Measurements from ENCODE around the gene TBC1D9B.
"Not testable (repeated sequence)": the region's sequence is repeated elsewhere in the genome, so short reads cannot be mapped to it uniquely, and the experiment has no call there.

The TBC1D9B gene

GRCh38 chr5:179885491-179886090 is 22.1 kb downstream of the TBC1D9B start:
- DNase-seq (ENCODE audit: low read depth) = no peak

- DNase-seq (ENCODE audit: low read depth) = no peak
These were observed 24.5 kb downstream of the TBC1D9B start for GRCh38 chr5:179883163-179883562.

GRCh38 chr5:179882338-179882737 is 25.4 kb downstream of the TBC1D9B start:
- DNase-seq (ENCODE audit: low read depth) = no peak

DNA sequence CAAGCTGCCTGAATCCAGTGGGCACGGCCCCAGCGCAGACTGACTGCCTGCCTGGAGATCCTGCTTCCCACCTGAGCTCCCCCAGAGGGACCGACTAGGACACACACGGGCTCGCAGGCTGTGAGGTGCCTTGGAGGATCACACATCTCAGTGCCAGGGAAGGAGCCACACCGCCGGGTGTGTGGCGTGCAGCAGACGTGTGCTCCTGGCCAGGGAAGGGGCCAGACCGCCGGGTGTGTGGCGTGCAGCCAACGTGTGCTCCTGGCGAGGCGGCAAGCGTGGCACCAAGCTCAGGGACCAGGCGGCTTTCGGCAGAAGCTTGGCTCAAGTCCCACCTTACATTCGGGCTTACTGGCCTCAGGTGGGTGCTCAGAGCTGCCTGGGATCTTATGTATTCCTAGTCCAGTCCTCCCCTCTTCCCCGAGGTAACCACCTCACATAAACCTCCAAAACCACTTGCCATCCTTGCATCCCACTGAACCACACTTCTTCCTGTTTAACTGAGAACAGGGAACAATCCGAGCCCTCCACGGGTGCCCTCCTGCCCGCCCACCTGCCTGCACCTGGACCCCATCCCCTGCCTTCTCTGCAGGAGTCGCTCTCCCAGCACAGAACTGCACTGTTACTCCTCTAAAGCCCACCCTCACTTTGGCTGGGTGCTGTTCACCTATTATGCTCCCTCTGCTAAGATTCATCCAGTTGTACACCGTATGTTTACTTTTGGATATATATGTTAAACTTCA is 26.7 kb downstream of the TBC1D9B start:
- no peak for DNase-seq (ENCODE audit: low read depth)

DNA sequence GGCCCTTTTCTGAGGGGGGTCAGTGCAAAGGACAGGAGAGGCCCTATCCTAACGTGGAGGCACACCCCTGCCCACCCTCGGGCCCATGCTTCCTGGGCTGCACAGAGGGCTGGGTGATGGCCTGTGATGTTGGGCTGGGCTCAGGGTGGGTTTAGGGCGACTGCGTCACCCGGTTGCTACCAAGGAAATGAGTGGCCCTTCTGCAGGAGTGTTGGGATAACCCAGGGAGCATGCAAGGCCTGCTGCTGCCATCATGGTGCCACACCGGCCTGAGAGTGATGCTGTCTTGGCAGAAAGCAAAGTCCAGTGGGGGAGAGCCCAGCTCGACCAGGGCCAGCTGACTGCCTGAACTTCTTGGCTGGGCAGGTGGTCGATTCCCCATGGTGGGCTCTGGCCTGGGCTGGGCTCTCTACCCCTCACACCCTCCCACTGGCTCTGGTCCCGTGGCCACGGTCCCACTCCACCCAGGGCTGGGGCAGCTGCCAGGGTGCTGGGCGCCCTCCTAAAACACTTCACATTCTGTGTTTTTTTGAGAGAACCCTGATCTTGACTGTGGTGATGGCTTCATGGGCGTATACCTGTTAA is 27.5 kb downstream of the TBC1D9B start:
- DNase-seq (ENCODE audit: low read depth) = no peak

GRCh38 chr5:179879690-179880010 is 28.0 kb downstream of the TBC1D9B start:
- no peak for DNase-seq (ENCODE audit: low read depth)

DNA sequence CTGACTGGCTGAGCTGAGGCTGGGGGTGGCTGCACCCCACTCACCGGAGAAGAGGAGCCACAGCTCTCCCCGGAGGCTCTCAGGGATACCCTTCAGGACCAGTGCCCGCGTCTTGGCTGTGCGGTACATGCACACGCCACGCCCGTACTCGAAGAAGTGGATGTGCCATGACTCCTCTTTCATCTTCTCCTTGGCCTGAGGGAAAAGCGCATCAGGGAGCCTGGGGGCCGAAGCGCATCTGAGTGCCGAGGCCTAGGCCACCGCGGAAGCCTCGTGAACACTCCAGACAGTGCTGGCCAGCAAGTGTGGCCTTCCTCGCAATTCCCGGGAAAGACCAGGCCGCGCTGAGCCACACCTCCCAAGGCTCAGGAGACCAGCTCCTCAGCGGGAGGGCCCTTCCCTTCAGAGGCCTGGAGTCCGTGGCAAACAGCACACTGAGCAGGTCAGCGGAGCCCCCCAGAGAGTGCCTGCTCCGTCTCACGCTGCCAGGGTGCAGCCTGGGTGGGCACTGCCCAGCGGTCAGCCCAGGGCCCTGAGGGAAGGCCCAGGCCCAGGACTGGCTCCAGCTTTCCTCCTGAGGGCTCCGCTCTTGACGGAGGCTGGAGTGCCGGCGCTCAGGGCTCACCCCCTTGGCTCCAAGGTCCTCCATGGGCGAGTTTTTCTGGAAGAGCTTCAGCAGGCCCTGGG is 28.6 kb downstream of the TBC1D9B start:
- DNase-seq (ENCODE audit: low read depth) = no peak

GRCh38 chr5:179878222-179879002 is 29.3 kb downstream of the TBC1D9B start:
- DNase-seq (ENCODE audit: low read depth) = no peak

- no peak for DNase-seq (ENCODE audit: low read depth)
These were observed 31.1 kb downstream of the TBC1D9B start for GRCh38 chr5:179876610-179876952.

- DNase-seq (ENCODE audit: low read depth) = no peak
These were observed 31.7 kb downstream of the TBC1D9B start for GRCh38 chr5:179875741-179876609.

- no peak for DNase-seq (ENCODE audit: low read depth)
These were observed 33.0 kb downstream of the TBC1D9B start for GRCh38 chr5:179874536-179875292.

DNA sequence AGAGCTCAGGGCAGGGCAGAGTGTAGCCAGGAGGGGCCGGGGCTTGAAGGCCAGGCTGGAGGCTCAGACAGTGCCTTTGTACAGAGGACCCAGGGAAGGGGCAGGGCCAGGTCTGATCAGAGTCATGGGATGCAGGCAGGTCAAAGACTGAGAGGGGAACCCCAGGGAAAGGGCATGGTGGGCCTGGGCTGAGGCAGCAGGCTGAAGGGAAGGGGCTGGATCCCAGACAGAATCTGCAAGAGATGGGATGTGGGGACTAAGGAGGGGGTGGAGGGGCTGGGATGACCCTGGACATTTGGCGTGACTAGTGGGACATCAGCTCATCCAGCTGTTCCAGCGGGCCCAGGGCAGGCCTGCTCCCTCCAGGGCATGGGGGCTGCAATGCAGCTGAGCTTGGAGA is 33.6 kb downstream of the TBC1D9B start:
- DNase-seq (ENCODE audit: low read depth) = no peak

- DNase-seq (ENCODE audit: low read depth) = no peak
These were observed 34.0 kb downstream of the TBC1D9B start for GRCh38 chr5:179873588-179874110.

- DNase-seq (ENCODE audit: low read depth) = no peak
These were observed 34.7 kb downstream of the TBC1D9B start for GRCh38 chr5:179872828-179873575.

- DNase-seq (ENCODE audit: low read depth) = no peak
These were observed 35.5 kb downstream of the TBC1D9B start for GRCh38 chr5:179872055-179872827.

GRCh38 chr5:179871533-179871932 is 36.2 kb downstream of the TBC1D9B start:
- not testable (repeated sequence) for DNase-seq (ENCODE audit: low read depth)

DNA sequence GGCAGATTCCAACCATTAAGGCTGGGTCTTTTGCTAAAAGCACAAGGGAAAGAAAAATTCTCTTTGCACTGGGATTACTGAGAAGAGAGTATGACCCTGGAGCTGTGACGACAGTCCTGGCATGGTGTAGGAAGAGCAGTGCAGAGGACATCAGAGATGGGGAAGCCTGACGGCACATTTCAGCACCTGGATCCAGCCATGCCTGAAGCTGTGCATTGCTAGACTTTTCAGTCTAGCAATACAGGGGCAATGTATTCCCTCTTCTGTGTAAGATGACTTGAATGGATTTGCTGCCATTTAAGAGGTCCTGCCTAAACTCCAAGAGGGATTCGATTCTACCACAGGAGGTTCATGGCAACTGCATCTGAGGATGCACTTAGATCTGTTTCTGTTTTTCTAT is 36.7 kb downstream of the TBC1D9B start:
- DNase-seq (ENCODE audit: low read depth) = no peak

GRCh38 chr5:179870403-179870903 is 37.2 kb downstream of the TBC1D9B start:
- DNase-seq (ENCODE audit: low read depth) = no peak
